Skeletal muscle satellite cell (primary cell): Measurements from ENCODE around the gene CFAP119. TPM values are rescaled to one million over a fixed set of nuclear protein-coding genes. Genes with fewer than 3 reads are reported as not detected.
"Not testable (repeated sequence)": the region's sequence is repeated elsewhere in the genome, so short reads cannot be mapped to it uniquely, and the experiment has no call there.

Experiments
- H3K27me3 ChIP-seq: 2 replicates; pipeline ENCODE4 v1.7.0; 2013; ENCODE audit warnings: low read length; ENCODE audit not compliant: control insufficient read depth, insufficient read depth
- H3K36me3 ChIP-seq: 2 replicates; pipeline ENCODE4 v1.7.0; 2013; ENCODE audit warnings: mild to moderate bottlenecking, control low read depth, low read length; ENCODE audit not compliant: insufficient read depth
- H3K4me1 ChIP-seq: 2 replicates; pipeline ENCODE4 v1.7.0; 2013; ENCODE audit warnings: low read length; ENCODE audit not compliant: control insufficient read depth, insufficient read depth
- H3K4me2 ChIP-seq: 2 replicates; pipeline ENCODE4 v1.7.0; 2013; ENCODE audit warnings: mild to moderate bottlenecking, low read length
- H3K4me3 ChIP-seq: 2 replicates; pipeline ENCODE4 v1.7.0; 2013; ENCODE audit warnings: low read length
- H3K9ac ChIP-seq: 2 replicates; pipeline ENCODE4 v1.7.0; 2013; ENCODE audit warnings: mild to moderate bottlenecking, low read depth, low read length, moderate library complexity
- H3K9me3 ChIP-seq: replicated peaks from 2 replicates; pipeline ENCODE4 v1.7.0; 2013; ENCODE audit warnings: mild to moderate bottlenecking, control low read depth, low read length
- total RNA-seq: library from RNA; depleted of rRNA; stranded (reverse); fragments of >200 nt; gene quantifications from 2 replicates; pipeline ENCODE4 v1.2.3, GENCODE V29; 2012; rRNA removed

The CFAP119 gene
- 1.8 and 4.6 TPM in 2 replicates for total RNA-seq

DNA sequence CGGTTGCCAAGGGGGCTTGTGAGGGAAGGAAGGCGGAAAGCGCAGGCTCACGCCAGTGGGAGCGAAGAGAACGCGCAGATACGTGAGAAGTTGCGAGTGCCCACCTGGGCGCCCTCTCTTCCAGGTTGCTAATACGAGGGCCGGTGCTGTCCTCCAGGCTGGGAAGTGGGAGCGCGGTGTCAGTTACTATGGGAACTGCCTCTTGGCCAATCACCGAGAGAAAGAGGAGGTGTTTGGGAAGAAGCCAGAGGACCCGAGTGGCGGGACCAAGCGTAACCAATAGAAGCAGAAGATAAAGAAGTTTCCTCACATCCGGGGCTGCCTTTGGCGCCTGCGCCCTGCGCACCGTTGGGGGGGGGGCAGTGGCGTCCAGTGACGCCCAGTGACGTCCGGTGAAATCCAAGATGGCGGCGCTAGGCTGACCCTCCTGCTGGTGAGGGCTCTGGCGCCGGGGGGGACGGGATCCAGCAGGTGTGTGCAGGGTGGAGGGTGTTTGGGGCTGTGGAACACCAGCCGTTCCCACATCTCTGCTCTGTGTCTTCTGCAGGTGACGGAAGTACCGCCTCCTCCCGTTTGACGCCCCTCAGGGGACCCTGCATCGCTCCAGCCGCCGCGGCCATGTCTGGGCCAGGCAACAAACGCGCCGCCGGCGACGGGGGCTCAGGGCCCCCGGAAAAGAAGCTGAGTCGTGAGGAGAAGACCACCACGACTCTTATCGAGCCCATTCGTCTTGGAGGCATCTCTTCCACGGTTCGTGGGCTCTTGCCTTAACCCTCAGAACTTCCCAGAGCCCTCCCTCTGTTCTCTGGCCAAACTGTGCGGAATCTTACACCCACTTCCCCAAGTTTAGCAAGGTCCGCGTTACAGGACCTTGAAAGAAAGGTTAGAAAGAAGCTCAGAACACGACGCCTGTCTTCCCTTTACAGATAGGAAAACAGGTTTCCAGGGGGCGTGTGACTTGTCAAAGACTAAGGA, at the start of gene CFAP119, which contains the start of gene RNF40:
Gene CFAP119 (minus strand): TSS at position 135 of the 975 bp plus-strand sequence. CDS start 314 bp downstream, outside the sequence.
Gene RNF40 (plus strand): TSS at position 395 of the 975 bp plus-strand sequence. CDS start 224 bp downstream, at position 619.
- Histone ChIP-seq H3K9ac (peak within 1 kb of the TSS; percentile 89), H3K4me1 (peaks cover 21% of the 10 kb centered on the region), H3K36me3 (peaks cover 46% of the 10 kb centered on the region), H3K4me3 (peak within 1 kb of the TSS; percentile 94), H3K4me2 (peak within 1 kb of the TSS; percentile 100), H3K9me3 (no peaks in the 10 kb centered on the region), H3K27me3 (no peaks in the 10 kb centered on the region)

DNA sequence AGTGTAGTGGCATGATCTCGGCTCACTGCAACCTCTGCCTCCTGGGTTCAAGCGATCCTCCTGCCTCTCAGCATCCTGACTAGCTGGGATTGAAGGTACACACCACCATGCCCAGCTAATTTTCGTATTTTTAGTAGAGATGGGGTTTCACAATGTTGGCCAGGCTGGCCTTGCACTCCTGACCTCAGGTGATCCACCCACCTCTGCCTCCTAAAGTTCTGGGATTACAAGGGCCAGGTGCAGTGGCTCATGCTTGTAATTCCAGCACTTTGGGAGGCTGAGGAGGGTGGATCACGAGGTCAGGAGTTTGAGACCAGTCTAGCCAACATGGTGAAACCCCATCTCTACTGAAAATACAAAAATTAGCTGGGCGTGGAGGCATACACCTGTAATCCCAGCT, 47.8 kb upstream of the CFAP119 start:
- H3K4me1 ChIP-seq: peaks cover 20% of the 10 kb centered on the region
- H3K4me2 ChIP-seq, H3K36me3 ChIP-seq, H3K9ac ChIP-seq, H3K9me3 ChIP-seq, H3K4me3 ChIP-seq, H3K27me3 ChIP-seq: not testable (repeated sequence)

DNA sequence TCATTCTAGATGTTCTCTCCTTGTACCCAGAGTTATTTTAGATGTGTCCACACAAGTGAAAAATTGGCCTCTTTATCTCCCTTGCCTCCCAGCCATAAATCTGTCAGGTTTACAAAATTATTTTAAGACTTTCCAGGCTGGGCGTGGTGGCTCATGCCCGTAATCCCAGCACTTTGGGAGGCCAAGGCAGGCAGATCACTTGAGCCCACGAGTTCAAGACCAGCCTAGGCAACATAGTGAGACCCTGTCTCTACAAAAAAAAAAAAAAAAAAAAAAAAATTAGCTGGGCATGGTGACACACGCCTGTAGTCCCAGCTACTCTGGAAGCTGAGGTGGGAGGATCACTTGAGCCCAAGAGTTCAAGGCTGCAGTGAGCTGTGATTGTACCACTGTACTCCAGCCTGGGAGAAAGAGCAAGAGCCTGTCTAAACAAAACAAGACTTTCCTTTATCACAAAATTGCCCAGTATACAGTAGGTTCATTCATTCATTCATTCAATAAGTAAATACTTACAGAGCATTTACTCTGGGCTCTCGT, 47.1 kb upstream of the CFAP119 start:
- not testable (repeated sequence) for H3K4me3 ChIP-seq, H3K9me3 ChIP-seq, H3K9ac ChIP-seq, H3K27me3 ChIP-seq, H3K36me3 ChIP-seq, H3K4me2 ChIP-seq
- H3K4me1 ChIP-seq: peaks cover 17% of the 10 kb centered on the region

DNA sequence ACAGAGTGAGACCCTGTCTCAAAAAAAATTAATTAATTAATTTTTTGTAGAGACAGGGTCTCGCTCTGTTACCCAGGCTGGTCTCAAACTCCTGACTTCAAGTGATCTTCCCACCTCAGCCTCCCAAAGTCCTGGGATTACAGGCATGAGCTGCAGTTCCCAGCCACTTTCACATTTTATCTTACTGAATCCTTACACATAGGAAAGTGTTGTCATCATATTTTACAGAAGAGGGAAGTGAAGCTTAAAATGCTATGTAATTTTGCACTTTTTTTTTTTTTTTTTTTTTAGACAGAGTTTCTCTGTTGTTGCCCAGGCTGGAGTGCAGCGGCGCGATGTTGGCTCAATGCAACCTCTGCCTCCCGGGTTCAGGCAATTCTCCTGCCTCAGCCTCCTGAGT, 46.3 kb upstream of the CFAP119 start:
- no peaks in the 10 kb centered on the region for H3K36me3 ChIP-seq
- peaks cover 13% of the 10 kb centered on the region for H3K4me1 ChIP-seq
- no peak overlapping the region for H3K4me3 ChIP-seq
- H3K4me2 ChIP-seq: no peak overlapping the region
- no peaks in the 10 kb centered on the region for H3K9me3 ChIP-seq
- H3K9ac ChIP-seq: no peak overlapping the region
- no peaks in the 10 kb centered on the region for H3K27me3 ChIP-seq

DNA sequence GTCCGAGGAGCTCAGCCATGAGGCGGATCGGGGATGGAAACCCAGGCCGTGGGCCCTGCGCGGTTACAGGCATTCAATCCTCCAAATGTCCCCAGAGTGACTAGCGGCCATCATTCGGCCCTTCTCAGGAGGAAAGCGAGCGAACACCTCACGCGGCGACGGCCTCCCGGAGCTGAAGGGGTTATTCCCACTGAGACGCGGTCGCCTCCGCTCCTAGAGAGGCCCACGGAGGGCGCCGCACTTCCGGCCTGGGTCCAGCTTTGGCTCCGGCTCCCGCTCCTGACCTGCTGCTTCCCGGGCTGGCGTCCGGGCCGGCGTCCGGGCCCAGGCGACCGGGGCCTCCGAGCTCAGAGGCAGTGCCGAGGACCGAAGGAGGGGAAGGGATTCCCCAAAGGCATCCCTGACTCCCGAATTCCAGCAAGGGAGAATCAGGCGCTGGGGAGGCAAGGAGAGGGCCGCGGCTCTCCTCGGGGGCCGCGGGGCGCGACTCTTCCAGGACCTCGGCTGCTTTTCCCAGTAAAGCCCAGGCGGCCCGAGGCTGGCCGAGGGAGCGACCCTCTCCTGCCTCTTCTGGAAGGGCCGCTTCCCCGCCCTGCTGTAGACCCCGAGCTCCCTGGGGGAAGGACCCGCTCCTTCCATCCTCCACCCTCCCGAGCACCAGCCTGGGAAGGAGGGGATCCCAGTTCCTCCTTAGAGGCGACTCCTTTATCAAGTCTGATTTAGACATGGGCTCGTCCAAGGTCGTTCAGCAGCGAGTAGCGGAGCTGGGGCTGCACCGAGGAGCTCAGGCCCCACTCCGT, 43.7 kb upstream of the CFAP119 start:
- Histone ChIP-seq H3K4me1 (peaks cover 13% of the 10 kb centered on the region), H3K4me3 (peak overlapping the region; percentile 85), H3K9me3 (no peaks in the 10 kb centered on the region), H3K9ac (peak overlapping the region; percentile 93), H3K27me3 (no peaks in the 10 kb centered on the region), H3K4me2 (peak overlapping the region; percentile 87), H3K36me3 (no peaks in the 10 kb centered on the region)

DNA sequence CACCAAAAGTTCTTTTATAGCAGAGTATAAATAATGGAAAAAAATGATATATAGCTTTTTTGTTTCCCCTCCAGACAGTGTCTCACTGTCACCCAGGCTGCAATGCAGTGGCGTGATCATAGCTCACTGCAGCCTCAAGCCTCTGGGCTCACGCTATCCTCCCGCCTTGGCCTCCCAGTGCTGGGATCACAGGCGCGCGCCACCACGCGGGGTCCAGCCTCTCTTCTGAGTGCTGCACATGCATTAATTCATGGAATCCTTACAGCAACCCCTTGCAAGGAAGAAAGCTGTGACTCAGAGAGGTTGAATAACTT, 43.2 kb upstream of the CFAP119 start:
- Histone ChIP-seq H3K27me3 (no peaks in the 10 kb centered on the region), H3K4me3 (peak overlapping the region; percentile 85), H3K9me3 (no peaks in the 10 kb centered on the region), H3K36me3 (no peaks in the 10 kb centered on the region), H3K9ac (peak overlapping the region; percentile 93), H3K4me2 (peak overlapping the region; percentile 87), H3K4me1 (peaks cover 13% of the 10 kb centered on the region)

DNA sequence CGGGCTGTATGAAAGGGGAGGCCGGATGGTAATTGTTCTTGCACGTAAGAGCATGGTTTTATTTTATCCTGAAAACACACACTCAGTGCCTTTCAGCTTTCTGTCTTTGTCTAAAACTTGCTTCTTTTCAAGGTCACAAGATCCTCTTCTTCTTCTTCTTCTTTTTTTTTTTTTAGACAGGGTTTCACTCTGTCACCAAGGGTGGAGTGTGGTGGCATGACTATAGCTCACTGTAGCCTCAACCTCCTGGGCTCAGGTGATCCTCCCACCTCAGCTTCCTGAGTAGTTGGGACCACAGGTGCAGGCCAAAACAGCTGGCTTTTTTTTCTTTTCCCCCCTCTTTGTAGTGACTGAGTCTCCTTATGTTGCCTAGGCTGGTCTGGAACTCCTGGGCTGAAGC, 41.1 kb upstream of the CFAP119 start:
- Histone ChIP-seq H3K4me2 (no peak overlapping the region), H3K4me1 (peaks cover 13% of the 10 kb centered on the region), H3K9me3 (no peaks in the 10 kb centered on the region), H3K4me3 (no peak overlapping the region), H3K36me3 (no peaks in the 10 kb centered on the region), H3K27me3 (no peaks in the 10 kb centered on the region), H3K9ac (no peak overlapping the region)

DNA sequence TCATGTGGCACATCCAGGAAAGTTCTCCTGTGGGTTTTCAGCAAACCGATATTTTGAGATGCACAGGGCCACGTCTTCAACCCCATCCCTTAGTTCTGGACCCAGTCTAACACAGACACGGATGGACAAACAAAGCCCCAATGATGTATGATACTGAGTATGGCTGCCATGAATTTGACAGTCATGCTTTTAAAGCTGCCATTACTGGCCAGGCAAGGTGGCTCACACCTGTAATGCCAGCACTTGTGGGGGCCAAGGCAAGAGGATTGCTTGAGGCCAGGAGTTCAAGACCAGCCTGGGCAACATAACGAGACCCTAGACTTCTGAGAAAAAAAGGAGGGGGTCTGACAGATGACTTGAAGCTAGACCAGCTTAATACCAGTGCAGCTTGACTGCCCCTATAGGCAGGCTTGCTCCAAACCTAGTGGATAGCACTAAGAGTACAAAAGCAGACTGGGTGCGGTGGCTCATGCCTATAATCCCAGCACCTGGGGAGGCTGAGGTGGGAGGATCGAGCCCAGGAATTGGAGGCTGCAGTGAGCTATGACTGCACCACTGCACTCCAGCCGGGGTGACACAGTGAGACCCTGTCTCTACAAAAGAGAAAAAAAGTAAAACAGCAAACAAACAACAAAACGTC, 35.9 kb upstream of the CFAP119 start:
- H3K4me3 ChIP-seq: no peak overlapping the region
- H3K9ac ChIP-seq: no peak overlapping the region
- H3K27me3 ChIP-seq: peaks cover 6% of the 10 kb centered on the region
- no peaks in the 10 kb centered on the region for H3K36me3 ChIP-seq
- no peak overlapping the region for H3K4me2 ChIP-seq
- H3K9me3 ChIP-seq: no peaks in the 10 kb centered on the region
- peaks cover 5% of the 10 kb centered on the region for H3K4me1 ChIP-seq

DNA sequence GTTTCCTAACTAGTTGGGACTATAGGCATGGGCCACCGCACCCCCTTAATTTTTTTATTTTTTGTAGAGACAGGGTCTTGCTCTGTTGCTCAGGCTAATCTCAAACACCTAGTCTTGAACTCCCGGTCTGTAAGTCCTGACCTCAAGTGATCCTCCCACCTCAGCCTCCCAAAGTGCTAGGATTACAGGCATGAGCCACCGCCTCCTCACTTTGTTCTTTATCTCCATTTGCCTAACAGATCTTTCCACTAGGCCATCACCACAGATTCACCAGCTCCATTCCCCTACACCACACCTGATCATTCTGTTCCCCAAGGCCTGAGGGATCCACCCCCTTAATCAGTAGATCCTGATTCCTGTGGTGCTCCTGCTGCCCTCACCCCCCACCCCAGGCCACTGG, 32.8 kb upstream of the CFAP119 start:
- Histone ChIP-seq H3K9ac (no peak overlapping the region), H3K9me3 (no peaks in the 10 kb centered on the region), H3K4me1 (peaks cover 5% of the 10 kb centered on the region), H3K27me3 (peaks cover 9% of the 10 kb centered on the region), H3K4me3 (no peak overlapping the region), H3K4me2 (no peak overlapping the region), H3K36me3 (no peaks in the 10 kb centered on the region)

DNA sequence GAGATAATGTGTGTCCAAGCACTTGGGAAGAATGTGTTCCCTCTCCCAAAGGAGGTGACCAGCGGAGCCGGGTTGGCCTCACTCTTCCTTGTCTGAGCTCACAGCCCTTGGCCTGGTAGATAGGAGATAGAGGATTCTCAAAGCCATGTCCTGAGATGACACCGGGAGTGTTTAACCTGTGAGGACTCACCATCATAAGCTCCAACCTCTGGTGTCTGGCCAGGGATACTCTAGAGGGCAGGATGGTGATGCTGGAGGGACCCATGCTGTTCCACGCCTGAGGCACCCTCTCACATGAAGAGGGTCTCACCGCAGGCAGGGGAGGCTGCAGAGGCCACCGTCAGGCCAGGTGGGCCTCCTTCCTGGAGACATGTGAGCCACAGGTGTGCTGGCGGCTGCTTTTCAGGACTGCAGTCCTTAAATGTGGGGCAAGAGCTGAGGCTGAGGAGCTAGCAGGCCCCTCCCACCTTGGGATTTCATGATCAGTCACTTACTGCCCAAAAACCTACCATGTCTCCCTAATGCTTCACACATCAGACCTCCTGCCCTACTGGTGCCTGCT, 31.7 kb upstream of the CFAP119 start:
- H3K4me1 ChIP-seq: peaks cover 5% of the 10 kb centered on the region
- no peaks in the 10 kb centered on the region for H3K36me3 ChIP-seq
- H3K4me3 ChIP-seq: no peak overlapping the region
- peaks cover 9% of the 10 kb centered on the region for H3K27me3 ChIP-seq
- no peak overlapping the region for H3K9ac ChIP-seq
- H3K9me3 ChIP-seq: no peaks in the 10 kb centered on the region
- no peak overlapping the region for H3K4me2 ChIP-seq
